ENCODE measurements around the gene RCCD1.

The RCCD1 gene

DNA sequence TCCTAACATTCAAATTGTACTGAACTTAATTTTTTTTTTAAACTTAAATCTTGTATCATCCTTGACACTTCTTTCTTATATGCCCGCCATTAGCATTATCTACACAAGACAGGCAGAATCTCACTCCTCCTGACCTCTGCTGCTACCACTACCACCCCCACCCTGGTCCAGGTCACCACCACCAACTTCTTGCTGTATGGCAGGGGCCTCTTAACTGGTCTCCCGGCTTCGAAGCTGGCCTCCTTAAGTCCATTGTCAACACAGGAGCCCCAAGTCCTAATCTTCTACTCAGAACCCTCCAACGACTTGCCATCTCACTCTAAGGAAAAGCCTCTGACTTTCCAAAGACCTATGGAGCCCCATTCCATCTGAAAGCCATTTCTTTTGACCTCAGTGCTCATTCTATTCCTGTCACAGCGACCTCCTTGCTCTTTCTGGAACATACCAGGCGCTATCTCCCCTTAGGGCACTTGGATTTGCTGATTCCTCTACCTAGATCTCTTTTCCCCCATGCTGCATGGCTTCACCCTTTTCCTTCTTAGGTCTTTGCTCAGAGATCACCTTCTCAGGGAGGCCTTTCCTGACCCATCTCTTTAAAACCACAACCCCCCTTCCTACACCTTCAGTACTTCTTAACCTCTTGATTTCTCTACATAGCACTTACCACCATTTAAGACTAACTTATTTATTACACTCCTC, 37.1 kb downstream of the RCCD1 start:
- TF ChIP-seq, protein P1, sequence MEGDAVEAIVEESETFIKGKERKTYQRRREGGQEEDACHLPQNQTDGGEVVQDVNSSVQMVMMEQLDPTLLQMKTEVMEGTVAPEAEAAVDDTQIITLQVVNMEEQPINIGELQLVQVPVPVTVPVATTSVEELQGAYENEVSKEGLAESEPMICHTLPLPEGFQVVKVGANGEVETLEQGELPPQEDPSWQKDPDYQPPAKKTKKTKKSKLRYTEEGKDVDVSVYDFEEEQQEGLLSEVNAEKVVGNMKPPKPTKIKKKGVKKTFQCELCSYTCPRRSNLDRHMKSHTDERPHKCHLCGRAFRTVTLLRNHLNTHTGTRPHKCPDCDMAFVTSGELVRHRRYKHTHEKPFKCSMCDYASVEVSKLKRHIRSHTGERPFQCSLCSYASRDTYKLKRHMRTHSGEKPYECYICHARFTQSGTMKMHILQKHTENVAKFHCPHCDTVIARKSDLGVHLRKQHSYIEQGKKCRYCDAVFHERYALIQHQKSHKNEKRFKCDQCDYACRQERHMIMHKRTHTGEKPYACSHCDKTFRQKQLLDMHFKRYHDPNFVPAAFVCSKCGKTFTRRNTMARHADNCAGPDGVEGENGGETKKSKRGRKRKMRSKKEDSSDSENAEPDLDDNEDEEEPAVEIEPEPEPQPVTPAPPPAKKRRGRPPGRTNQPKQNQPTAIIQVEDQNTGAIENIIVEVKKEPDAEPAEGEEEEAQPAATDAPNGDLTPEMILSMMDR (IDR thresholded peaks at IDR 0.05; ENCODE audit: poor library complexity, severe bottlenecking) = no peak
- H3K9me3 ChIP-seq (ENCODE audit: severe bottlenecking) = no peaks in the 10 kb centered on the region
- no peak for ATAC-seq (ENCODE audit: low read depth)
- no peak overlapping the region for H3K4me3 ChIP-seq (ENCODE audit: severe bottlenecking)
- peaks cover 13% of the 10 kb centered on the region for H3K4me1 ChIP-seq (ENCODE audit: insufficient read depth, poor library complexity, severe bottlenecking)
- peaks cover 15% of the 10 kb centered on the region for H3K36me3 ChIP-seq (ENCODE audit: low read depth)
- no peak for DNase-seq (ENCODE audit: low spot score)
- H3K27ac ChIP-seq (ENCODE audit: poor library complexity, severe bottlenecking) = no peak overlapping the region
- no peaks in the 10 kb centered on the region for H3K27me3 ChIP-seq (ENCODE audit: insufficient read depth, poor library complexity, severe bottlenecking)

DNA sequence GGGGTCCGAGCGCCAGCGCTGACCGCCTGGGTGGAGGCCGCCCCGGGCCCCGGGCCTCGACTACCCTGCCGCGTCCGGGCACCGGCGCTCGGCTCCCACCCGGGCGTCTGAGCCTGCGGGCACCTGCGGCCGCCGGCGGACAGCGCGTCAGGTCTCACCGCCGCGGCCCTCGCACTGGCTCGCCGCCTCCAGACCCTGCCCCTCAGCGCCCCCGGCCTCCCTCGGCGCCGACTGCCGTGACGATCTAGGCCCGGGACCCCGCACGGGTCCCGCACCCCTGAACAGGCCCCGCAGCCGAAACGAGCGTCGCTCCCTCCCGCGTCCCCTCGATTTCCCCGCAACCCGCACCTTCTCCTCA, 39.4 kb downstream of the RCCD1 start:
- no peaks in the 10 kb centered on the region for H3K9me3 ChIP-seq (ENCODE audit: severe bottlenecking)
- peaks cover 13% of the 10 kb centered on the region for H3K4me1 ChIP-seq (ENCODE audit: insufficient read depth, poor library complexity, severe bottlenecking)
- peak overlapping the region; percentile 91 for H3K4me3 ChIP-seq (ENCODE audit: severe bottlenecking)
- H3K36me3 ChIP-seq (ENCODE audit: low read depth) = peaks cover 34% of the 10 kb centered on the region
- DNase-seq (ENCODE audit: low spot score) (no peak), ATAC-seq (ENCODE audit: low read depth) (peak; percentile 17; the same call in 2 of the 3 replicates)
- peak overlapping the region; percentile 64 for H3K27ac ChIP-seq (ENCODE audit: poor library complexity, severe bottlenecking)
- no peaks in the 10 kb centered on the region for H3K27me3 ChIP-seq (ENCODE audit: insufficient read depth, poor library complexity, severe bottlenecking)
- TF ChIP-seq, protein P1 (IDR thresholded peaks at IDR 0.05; ENCODE audit: poor library complexity, severe bottlenecking) = no peak

DNA sequence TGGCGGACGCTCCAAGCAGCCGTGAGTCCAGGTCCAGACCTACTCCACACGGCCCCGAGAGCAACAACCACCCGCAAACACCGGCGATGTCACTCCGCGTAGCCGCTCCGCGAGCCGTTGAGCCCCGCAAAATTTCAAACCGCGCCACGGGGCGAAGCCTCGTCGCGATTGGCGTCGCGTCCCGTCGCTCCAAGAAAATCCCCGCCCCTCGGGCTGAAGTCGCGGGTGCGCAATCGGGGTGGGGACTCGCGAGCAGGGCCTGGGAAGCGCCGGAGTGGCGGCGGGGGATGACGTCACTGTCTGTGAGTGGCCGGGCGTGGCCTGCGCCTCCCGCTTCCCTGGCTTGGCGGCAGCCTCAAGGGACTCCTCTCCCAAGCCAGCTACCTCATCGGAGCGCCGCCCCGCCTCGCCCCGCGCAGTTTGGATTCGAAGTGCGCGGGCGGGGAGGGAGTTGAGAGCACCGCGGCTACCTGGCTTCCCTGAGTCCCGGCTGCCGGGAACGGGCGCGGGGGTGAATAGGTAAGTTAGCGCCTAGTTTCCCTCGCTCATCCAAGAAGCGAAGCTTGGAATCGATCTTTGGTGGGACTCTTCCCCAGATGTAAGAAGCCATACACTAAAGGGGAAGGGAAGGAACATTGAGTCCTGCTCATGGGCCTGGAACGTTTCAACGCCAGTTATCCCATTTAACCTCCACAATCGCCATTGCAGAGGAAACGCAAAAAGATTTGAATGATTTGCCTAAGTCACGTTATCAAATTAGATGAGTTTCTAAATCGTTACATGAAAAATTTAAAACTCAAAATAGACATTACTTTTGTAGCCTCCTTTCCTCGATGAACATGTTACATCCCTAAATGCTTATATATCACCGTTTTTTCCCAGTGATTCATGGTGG, 40.0 kb downstream of the RCCD1 start, which contains the start of gene PRC1:
TSS of gene PRC1 (minus strand) at position 119 of the 895 bp plus-strand sequence. CDS start at position 1, 118 bp downstream.
- ATAC-seq (ENCODE audit: low read depth) = peak; percentile 96

DNA sequence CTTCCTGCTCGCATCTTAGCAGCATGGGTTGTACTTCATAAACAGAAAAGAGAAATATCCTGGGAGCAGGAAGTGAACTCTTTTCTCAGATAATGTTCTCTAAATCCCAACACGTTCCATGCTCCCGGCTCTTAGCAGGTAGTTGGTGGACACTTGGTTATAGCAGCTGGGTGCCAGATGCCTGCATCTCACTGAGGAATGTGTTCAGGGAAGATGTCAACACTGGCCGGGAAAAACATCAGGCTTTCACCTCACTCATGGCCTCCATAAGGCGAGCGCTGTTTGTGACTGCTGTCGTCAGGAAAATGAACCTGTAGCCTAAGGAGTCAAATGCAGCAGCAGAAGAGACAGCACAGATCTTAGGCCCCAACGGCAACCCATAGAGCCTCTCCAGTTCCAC, 44.1 kb downstream of the RCCD1 start:
- no peaks in the 10 kb centered on the region for H3K4me1 ChIP-seq (ENCODE audit: insufficient read depth, poor library complexity, severe bottlenecking)
- TF ChIP-seq, protein P1 (IDR thresholded peaks at IDR 0.05; ENCODE audit: poor library complexity, severe bottlenecking) = no peak
- H3K9me3 ChIP-seq (ENCODE audit: severe bottlenecking) = no peaks in the 10 kb centered on the region
- H3K4me3 ChIP-seq (ENCODE audit: severe bottlenecking) = no peak overlapping the region
- ATAC-seq (ENCODE audit: low read depth) = no peak
- H3K36me3 ChIP-seq (ENCODE audit: low read depth) = peaks cover 60% of the 10 kb centered on the region
- DNase-seq (ENCODE audit: low spot score) = no peak
- H3K27ac ChIP-seq (ENCODE audit: poor library complexity, severe bottlenecking) = no peak overlapping the region
- no peaks in the 10 kb centered on the region for H3K27me3 ChIP-seq (ENCODE audit: insufficient read depth, poor library complexity, severe bottlenecking)

More for the DNA sequence above, 40.0 kb downstream of the RCCD1 start, which contains the start of gene PRC1:
- H3K9me3 ChIP-seq (ENCODE audit: severe bottlenecking) = no peaks in the 10 kb centered on the region
- peaks cover 13% of the 10 kb centered on the region for H3K4me1 ChIP-seq (ENCODE audit: insufficient read depth, poor library complexity, severe bottlenecking)
- H3K4me3 ChIP-seq (ENCODE audit: severe bottlenecking) = peak within 1 kb of the TSS; percentile 91
- H3K27me3 ChIP-seq (ENCODE audit: insufficient read depth, poor library complexity, severe bottlenecking) = no peaks in the 10 kb centered on the region
- peak; percentile 100 for DNase-seq (ENCODE audit: low spot score)
- H3K27ac ChIP-seq (ENCODE audit: poor library complexity, severe bottlenecking) = peak within 1 kb of the TSS; percentile 64
- TF ChIP-seq, protein P1 (IDR thresholded peaks at IDR 0.05; ENCODE audit: poor library complexity, severe bottlenecking) = no peak
- H3K36me3 ChIP-seq (ENCODE audit: low read depth) = peaks cover 38% of the 10 kb centered on the region
